IMR-90 (cell line): ENCODE results near the gene TMEM143. TPM values are rescaled to one million over a fixed set of nuclear protein-coding genes. Genes with fewer than 3 reads are reported as not detected.

ENCODE experiments used
- ATAC-seq: fragments of 200-7000 bp; cut with Tn5 transposase; 2 replicates; pipeline ENCODE4 v1.9.1; 2020; ENCODE audit warnings: low read depth, mild to moderate bottlenecking, moderate library complexity
- BruUV-seq: library from RNA; stranded (reverse); fragments of 400-500 nt; replicated peaks from 2 replicates; lab custom pipeline; 2021; lab: Mats Ljungman, UMichigan
- CTCF ChIA-PET: fragments of 300-600 bp; formaldehyde crosslinking; extraction: SDS; loops from one replicate; lab custom pipeline; 2021; ENCODE audit warnings: antibody characterized with exemption; lab: Yijun Ruan, JAX
- POLR2A ChIA-PET: fragments of 300-600 bp; sonication (Branson Sonifier 250); formaldehyde crosslinking; loops from one replicate; lab custom pipeline; 2022; ENCODE audit warnings: antibody characterized with exemption; ENCODE audit not compliant: unreplicated experiment; lab: Charles Lee
- DNase-seq: peaks from one replicate; pipeline ENCODE4 v3.0.0; 2013
- H2AFZ ChIP-seq: replicated peaks from 2 replicates; pipeline ENCODE3; 2013; ENCODE audit warnings: low read length, mild to moderate bottlenecking; ENCODE audit not compliant: poor library complexity
- H2AK5ac ChIP-seq: 2 replicates; pipeline ENCODE4 v1.6.1; 2013; ENCODE audit warnings: low read depth, low read length, inconsistent platforms
- H2AK9ac ChIP-seq: replicated peaks from 2 replicates; pipeline ENCODE3; 2013; ENCODE audit warnings: mild to moderate bottlenecking, low read depth, low read length, moderate library complexity; ENCODE audit not compliant: poor library complexity
- H2BK120ac ChIP-seq: 2 replicates; pipeline ENCODE4 v1.6.1; 2013; ENCODE audit warnings: low read depth, low read length, inconsistent platforms
- H2BK15ac ChIP-seq: 3 replicates; pipeline ENCODE4 v1.6.1; 2013; ENCODE audit warnings: low read depth, low read length, inconsistent platforms
- H2BK20ac ChIP-seq: 2 replicates; pipeline ENCODE4 v1.6.1; 2013; ENCODE audit warnings: low read depth, mild to moderate bottlenecking, inconsistent platforms, low read length, moderate library complexity
- H2BK5ac ChIP-seq: 2 replicates; pipeline ENCODE4 v1.6.1; 2013; ENCODE audit warnings: mild to moderate bottlenecking, low read depth, low read length, inconsistent platforms; ENCODE audit not compliant: poor library complexity, severe bottlenecking
- H3K14ac ChIP-seq: replicated peaks from 2 replicates; pipeline ENCODE4 v1.6.1; 2013; ENCODE audit warnings: low read depth, low read length, inconsistent platforms
- H3K18ac ChIP-seq: 2 replicates; pipeline ENCODE4 v1.6.1; 2013; ENCODE audit warnings: low read depth, low read length, control low read depth
- H3K23ac ChIP-seq: 2 replicates; pipeline ENCODE4 v1.6.1; 2013; ENCODE audit warnings: low read depth, low read length, inconsistent platforms
- H3K27ac ChIP-seq: 2 replicates; pipeline ENCODE4 v1.5.1; 2013; ENCODE audit warnings: mild to moderate bottlenecking, control low read depth, low read length; ENCODE audit not compliant: insufficient read depth
- H3K27me3 ChIP-seq: 2 replicates; pipeline ENCODE4 v1.6.1; 2013; ENCODE audit warnings: low read length; ENCODE audit not compliant: control insufficient read depth, insufficient read depth
- H3K36me3 ChIP-seq: 2 replicates; pipeline ENCODE4 v1.6.1; 2013; ENCODE audit warnings: low read length, mixed read lengths; ENCODE audit not compliant: control insufficient read depth, insufficient read depth
- H3K4ac ChIP-seq: 2 replicates; pipeline ENCODE4 v1.6.1; 2013; ENCODE audit warnings: low read depth, low read length, inconsistent platforms
- H3K4me1 ChIP-seq: 2 replicates; pipeline ENCODE4 v1.6.1; 2013; ENCODE audit warnings: low read length, mixed read lengths; ENCODE audit not compliant: control insufficient read depth, insufficient read depth
- H3K4me2 ChIP-seq: 2 replicates; pipeline ENCODE4 v1.6.1; 2013; ENCODE audit warnings: low read depth, mild to moderate bottlenecking, control low read depth, low read length, moderate library complexity
- H3K4me3 ChIP-seq: 2 replicates; pipeline ENCODE4 v1.5.1; 2013; ENCODE audit warnings: low read depth, mild to moderate bottlenecking, control low read depth, low read length, moderate library complexity; ENCODE audit not compliant: insufficient read depth
- H3K56ac ChIP-seq: 2 replicates; pipeline ENCODE4 v1.6.1; 2013; ENCODE audit warnings: low read length, inconsistent platforms; ENCODE audit not compliant: insufficient read depth; ENCODE audit errors: extremely low read depth
- H3K79me1 ChIP-seq, 2 experiments: 2 replicates each; pipeline ENCODE4 v1.6.1; 2013; ENCODE audit warnings: low read length in 2 of 2, inconsistent platforms in 1 of 2, low read depth in 1 of 2
- H3K9ac ChIP-seq: 2 replicates; pipeline ENCODE4 v1.6.1; 2013; ENCODE audit warnings: low read depth, low read length, control low read depth
- H3K9me1 ChIP-seq: 2 replicates; pipeline ENCODE4 v1.6.1; 2013; ENCODE audit warnings: low read length, inconsistent platforms; ENCODE audit not compliant: insufficient read depth
- H3K9me3 ChIP-seq: 2 replicates; pipeline ENCODE4 v1.6.1; 2013; ENCODE audit warnings: low read length; ENCODE audit not compliant: control insufficient read depth, insufficient read depth
- H4K20me1 ChIP-seq: 2 replicates; pipeline ENCODE4 v1.6.1; 2013; ENCODE audit warnings: low read length, inconsistent platforms; ENCODE audit not compliant: insufficient read depth
- H4K5ac ChIP-seq: 2 replicates; pipeline ENCODE4 v1.6.1; 2013; ENCODE audit warnings: mild to moderate bottlenecking, low read depth, low read length, control low read depth
- H4K8ac ChIP-seq, 2 experiments: 2 replicates each; pipeline ENCODE4 v1.6.1; 2013; ENCODE audit warnings: low read depth in 2 of 2, low read length in 2 of 2, control low read depth in 1 of 2, inconsistent platforms in 1 of 2
- H4K91ac ChIP-seq: 2 replicates; pipeline ENCODE4 v1.6.1; 2013; ENCODE audit warnings: low read depth, low read length, inconsistent platforms; ENCODE audit not compliant: insufficient read depth
- CTCF ChIP-seq: conservative IDR thresholded peaks from 2 replicates; pipeline ENCODE4 v1.5.1; 2012; ENCODE audit warnings: mild to moderate bottlenecking, low read depth, low read length, improper control_type of control experiment
- FOS ChIP-seq: fragments of 150-350 bp; IDR thresholded peaks from 2 replicates; pipeline ENCODE4 v1.6.1; 2016; ENCODE audit warnings: low read depth, low read length
- MAZ ChIP-seq: IDR thresholded peaks from 2 replicates; pipeline ENCODE4 v1.6.1; 2012; ENCODE audit warnings: low read depth, mild to moderate bottlenecking, low read length, improper control_type of control experiment, moderate library complexity, borderline replicate concordance
- MXI1 ChIP-seq: IDR thresholded peaks from 2 replicates; pipeline ENCODE4 v1.6.1; 2012; ENCODE audit warnings: low read depth, mild to moderate bottlenecking, low read length, moderate library complexity, borderline replicate concordance
- NFE2L2 ChIP-seq: fragments of 150-350 bp; IDR thresholded peaks from 2 replicates; pipeline ENCODE4 v1.6.1; 2016; ENCODE audit warnings: low read depth, mild to moderate bottlenecking, low read length
- POLR2A ChIP-seq: IDR thresholded peaks from 2 replicates; pipeline ENCODE4 v1.6.1; 2012; ENCODE audit warnings: mild to moderate bottlenecking, low read depth, low read length
- WGBS, 2 experiments: methylation state at CpG; one replicate each; pipeline versions ENCODE4 v1.1.5 to v1.1.7; 2013; ENCODE audit warnings: missing lambda C conversion rate in 2 of 2; ENCODE audit not compliant: insufficient read length in 1 of 2; ENCODE audit errors: extremely low coverage in 2 of 2; 5-methylcytosine and 5-hydroxymethylcytosine counted together
- dilution Hi-C: fragments of 300-500 bp; cut with HindIII; formaldehyde crosslinking; loops from one replicate; pipeline ENCODE4 v1.14.3; 2018; ENCODE audit warnings: low sequenced_read_pairs; ENCODE audit not compliant: unreplicated experiment
- in situ Hi-C: fragments of 300-500 bp; cut with MboI; formaldehyde crosslinking; loops from 3 replicates; pipeline ENCODE4 v1.14.3; 2019; ENCODE audit warnings: low sequenced_read_pairs, inconsistent platforms, mixed read lengths
- intact Hi-C: fragments of 100-400 bp; cut with micrococcal nuclease; formaldehyde crosslinking; loops from 2 replicates; pipeline ENCODE4 v1.10.0; 2022
- polyA plus RNA-seq, 3 experiments: library from polyadenylated mRNA; depleted of rRNA; stranded (reverse); fragments of >200 nt; gene quantifications; 2 replicates each; pipeline ENCODE4 v1.2.3, GENCODE V29; 2012; ENCODE audit warnings: low replicate concordance in 1 of 3
- total RNA-seq: library from RNA; depleted of rRNA; stranded (reverse); fragments of >200 nt; gene quantifications from 2 replicates; pipeline ENCODE4 v1.2.3, GENCODE V29; 2012

Gene TMEM143
- total and polyA plus RNA-seq, 2 of the 4 experiments (the other 2 are of a cell fraction), result 1.3 to 7.6 TPM

GRCh38 chr19:48363500-48363809 lies 285 bp downstream of the TMEM143 start:
- no peaks in the 10 kb centered on the region for H3K27me3 ChIP-seq
- H3K4me2 ChIP-seq, result peak overlapping the region; percentile 79
- peak overlapping the region; percentile 97 for H2AK5ac ChIP-seq
- no peaks in the 10 kb centered on the region; the same call in 1 of the 2 replicates for H3K9me1 ChIP-seq
- CTCF ChIA-PET, result interaction anchor here (0.5 to 0.8 kb wide), 3 partner anchors 10 to 39 kb away, joined by 3 to 4 read pairs (median 3); partner anchors contain the start of gene KDELR1
- H2BK20ac ChIP-seq, result no peak overlapping the region
- intact Hi-C loops (no loop called here), dilution Hi-C loops (no loop called here), in situ Hi-C loops (no loop called here)
- H3K79me1 ChIP-seq, result peaks cover 0 to 7% of the 10 kb centered on the region in 2 experiments; a peak in 1 of 4 replicates
- H3K4me3 ChIP-seq, result peak overlapping the region; percentile 42
- no TSS peak for BruUV-seq
- TF ChIP-seq POLR2A, result no peak
- no peak for TF ChIP-seq MAZ
- TF ChIP-seq NFE2L2, result no peak
- TF ChIP-seq FOS, result no peak
- TF ChIP-seq CTCF, result no peak
- TF ChIP-seq MXI1, result no peak
- H4K20me1 ChIP-seq, result no peaks in the 10 kb centered on the region
- peak overlapping the region; percentile 67 for H3K9ac ChIP-seq
- H4K5ac ChIP-seq, result peak overlapping the region; percentile 76
- peak overlapping the region; percentile 77 for H3K56ac ChIP-seq
- H2BK5ac ChIP-seq, result peak overlapping the region; percentile 69
- H2AFZ ChIP-seq, result peak overlapping the region; percentile 97
- H4K8ac ChIP-seq, result peak overlapping the region; percentile 95 to 99
- no peak overlapping the region for H2BK120ac ChIP-seq
- DNase-seq (no peak), ATAC-seq (peak; percentile 10)
- peak overlapping the region; percentile 8 for H3K18ac ChIP-seq
- POLR2A ChIA-PET, result no interaction called here
- peak overlapping the region; percentile 96 for H2AK9ac ChIP-seq
- peak overlapping the region; percentile 89 for H3K4ac ChIP-seq
- H3K4me1 ChIP-seq, result no peaks in the 10 kb centered on the region
- WGBS, 2 experiments, result 0% methylated on average over 1 of the region's 10 CpGs; no CpG with 5 or more reads in 1 of the 2 experiments
- H4K91ac ChIP-seq, result peak overlapping the region; percentile 88
- H3K23ac ChIP-seq, result peak overlapping the region; percentile 45
- H2BK15ac ChIP-seq, result no peak overlapping the region
- no peaks in the 10 kb centered on the region for H3K9me3 ChIP-seq
- H3K36me3 ChIP-seq, result no peaks in the 10 kb centered on the region
- peak overlapping the region; percentile 95 for H3K14ac ChIP-seq
- H3K27ac ChIP-seq, result peak overlapping the region; percentile 64
